K562 (cell line): ENCODE measurements around the gene PRKAA1. TPM values are rescaled to one million over a fixed set of nuclear protein-coding genes. Genes with fewer than 3 reads are reported as not detected.

ENCODE experiments used
- ATAC-seq: fragments of 200-7000 bp; cut with Tn5 transposase; 3 replicates; pipeline ENCODE4 v1.9.1; 2020; ENCODE audit warnings: moderate library complexity
- BruUV-seq: library from RNA; stranded (reverse); fragments of 400-500 nt; replicated peaks from 2 replicates; lab custom pipeline; 2021; lab: Mats Ljungman, UMichigan
- CTCF ChIA-PET: fragments of 300-600 bp; formaldehyde crosslinking; extraction: SDS; loops from one replicate; lab custom pipeline; 2021; ENCODE audit warnings: low intra/inter-chr PET ratio; lab: Yijun Ruan, JAX
- POLR2A ChIA-PET: fragments of 300-600, 350-650 bp; sonication (Branson Sonifier 250); formaldehyde crosslinking; extraction: SDS; loops from one replicate; lab custom pipeline; 2021; ENCODE audit warnings: antibody characterized with exemption, inconsistent platforms; lab: Yijun Ruan, JAX
- DNase-seq, 4 experiments: peaks; one replicate each; pipeline versions ENCODE4 v3.0.0 to v3.0.0-alpha.2; 2011 to 2018; ENCODE audit warnings: low spot score in 3 of 4, mixed read lengths in 3 of 4; ENCODE audit errors: extremely low read depth in 1 of 4
- FAIRE-seq: peaks from 2 replicates; lab custom pipeline; 2011; peaks lifted over from hg19 to GRCh38; lab: Jason Lieb, UNC
- H2AFZ ChIP-seq: 2 replicates; pipeline ENCODE4 v1.6.0; 2011; ENCODE audit warnings: low read depth, low read length, control low read depth, inconsistent platforms
- H3K27ac ChIP-seq: fragments of 200-600 bp; 3 replicates; pipeline ENCODE4 v1.8.0; 2011; ENCODE audit warnings: low read depth, mild to moderate bottlenecking, control low read depth, inconsistent platforms, low read length, moderate library complexity, mixed read lengths; ENCODE audit errors: extremely low read depth
- H3K27me3 ChIP-seq, 2 experiments: fragments of 300-600 bp in 1 of 2; 2 replicates in 1 of 2; 3 replicates in 1 of 2; pipeline versions ENCODE4 v1.6.0 to v1.8.0; 2011; ENCODE audit warnings: inconsistent platforms in 2 of 2, low read length in 2 of 2, mild to moderate bottlenecking in 1 of 2, mixed read lengths in 1 of 2, moderate library complexity in 1 of 2; ENCODE audit not compliant: control insufficient read depth in 2 of 2, insufficient read depth in 2 of 2
- H3K36me3 ChIP-seq: fragments of 300-600 bp; 3 replicates; pipeline ENCODE4 v1.8.0; 2011; ENCODE audit warnings: mild to moderate bottlenecking, low read length, inconsistent platforms; ENCODE audit not compliant: control insufficient read depth, insufficient read depth
- H3K4me1 ChIP-seq, 2 experiments: fragments of 200-600 bp in 1 of 2; replicated peaks in 1 of 2; 2 replicates in 1 of 2; 3 replicates in 1 of 2; pipeline versions ENCODE4 v1.5.1 to v1.8.0; 2011; ENCODE audit warnings: inconsistent platforms in 2 of 2, low read length in 2 of 2, mild to moderate bottlenecking in 1 of 2, mixed read lengths in 1 of 2, moderate library complexity in 1 of 2; ENCODE audit not compliant: control insufficient read depth in 2 of 2, insufficient read depth in 2 of 2
- H3K4me2 ChIP-seq: 2 replicates; pipeline ENCODE4 v1.6.1; 2011; ENCODE audit warnings: low read length, control low read depth, inconsistent platforms, mixed read lengths; ENCODE audit not compliant: insufficient read depth
- H3K4me3 ChIP-seq: fragments of 200-600 bp; sonication (generic), shearing (Covaris generic); 2 replicates; pipeline ENCODE4 v1.5.1; 2016; ENCODE audit warnings: control low read depth, inconsistent platforms
- H3K79me2 ChIP-seq: fragments of 200-600 bp; 3 replicates; pipeline ENCODE4 v1.8.0; 2011; ENCODE audit warnings: low read length, inconsistent platforms; ENCODE audit not compliant: control insufficient read depth, insufficient read depth
- H3K9ac ChIP-seq, 2 experiments: 2 replicates each; pipeline versions ENCODE4 v1.6.0 to v1.6.1; 2011; ENCODE audit warnings: low read depth in 2 of 2, low read length in 2 of 2, control low read depth in 1 of 2, inconsistent platforms in 1 of 2, mild to moderate bottlenecking in 1 of 2, mixed read lengths in 1 of 2; ENCODE audit not compliant: insufficient read depth in 1 of 2
- H3K9me1 ChIP-seq: one replicate; pipeline ENCODE4 v1.6.0; 2011; ENCODE audit warnings: inconsistent platforms, mild to moderate bottlenecking, low read length, moderate library complexity; ENCODE audit not compliant: control insufficient read depth, insufficient read depth
- H3K9me3 ChIP-seq: replicated peaks from 2 replicates; pipeline ENCODE4 v1.5.1; 2011; ENCODE audit warnings: low read depth, low read length, inconsistent platforms; ENCODE audit not compliant: control insufficient read depth, insufficient read depth
- H4K20me1 ChIP-seq: replicated peaks from 2 replicates; pipeline ENCODE4 v1.6.1; 2011; ENCODE audit warnings: low read length, inconsistent platforms, mixed read lengths; ENCODE audit not compliant: control insufficient read depth, insufficient read depth
- ATF2 ChIP-seq: sonication (generic); formaldehyde crosslinking; IDR thresholded peaks from 2 replicates; pipeline ENCODE4 v1.8.1; 2022; ENCODE audit warnings: missing genetic modification reagents
- CHCHD3 ChIP-seq: fragments of 250-450 bp; sonication (Bioruptor Pico); IDR thresholded peaks from 2 replicates; pipeline ENCODE4 v2.1.2; 2022; ENCODE audit warnings: mild to moderate bottlenecking
- YY1 ChIP-seq, 3 experiments: IDR thresholded peaks; 2 replicates each; pipeline ENCODE4 v1.6.1; 2011; ENCODE audit warnings: low read length in 2 of 3, mild to moderate bottlenecking in 2 of 3, moderate library complexity in 2 of 3, borderline replicate concordance in 1 of 3, control low read depth in 1 of 3, low read depth in 1 of 3; ENCODE audit not compliant: insufficient read depth in 3 of 3, insufficient replicate concordance in 2 of 3, control insufficient read depth in 1 of 3, insufficient read length in 1 of 3; ENCODE audit errors: extremely low read depth in 1 of 3
- ZFP1 ChIP-seq: fragments of 450-650 bp; formaldehyde crosslinking; IDR thresholded peaks from 2 replicates; pipeline ENCODE4 v1.4.0; 2020; ENCODE audit warnings: mild to moderate bottlenecking, mixed read lengths
- ZNF274 ChIP-seq: IDR thresholded peaks from 2 replicates; pipeline ENCODE4 v1.6.1; 2011; ENCODE audit warnings: low read depth, mild to moderate bottlenecking, low read length, moderate library complexity, borderline replicate concordance
- in situ Hi-C: fragments of 300-500 bp; cut with MboI; formaldehyde crosslinking; loops from 4 replicates; pipeline ENCODE4 v1.15.0; 2018; ENCODE audit warnings: inconsistent platforms, mixed read lengths
- intact Hi-C: fragments of 100-400 bp; cut with micrococcal nuclease; formaldehyde crosslinking; loops from 2 replicates; pipeline ENCODE4 v1.14.2; 2022
- polyA plus RNA-seq, 8 experiments: library from polyadenylated mRNA; depleted of rRNA in 4 of 8; stranded (reverse) in 5 of 8; unstranded in 3 of 8; fragments of >200 nt; fragmentation: Nextera tagmentation in 2 of 8; fragmentation: Illumina TruSeq in 1 of 8; extraction: Ambion mirVana in 2 of 8; extraction: Trizol in 1 of 8; gene quantifications; 2 replicates each; pipeline versions ENCODE4 v1.2.1 to v1.2.3, GENCODE V29; 2011 to 2014; ENCODE audit warnings: inconsistent platforms in 1 of 8, missing spikeins in 1 of 8
- total RNA-seq, 7 experiments: library from RNA; depleted of rRNA in 6 of 7; stranded (reverse); fragments of >200 nt in 6 of 7; fragmentation: Illumina TruSeq in 2 of 7; extraction: Trizol in 2 of 7; gene quantifications; 2 replicates each; pipeline versions ENCODE4 v1.2.1 to v1.2.3, GENCODE V29; 2011 to 2021; ENCODE audit warnings: low replicate concordance in 1 of 7

The PRKAA1 gene
- total and polyA plus RNA-seq, 9 of the 15 experiments (the other 6 are each of a cell fraction or from before 2014, with no cell fraction given) = 24.5 to 84.0 (median 51.4) TPM

GRCh38 chr5:40781843-40782409, 16.2 kb downstream of the PRKAA1 start:
- Histone ChIP-seq H3K9ac (no peak overlapping the region), H3K4me3 (no peak overlapping the region), H4K20me1 (peaks cover 10% of the 10 kb centered on the region), H3K36me3 (peaks cover 6% of the 10 kb centered on the region; the same call in 2 of the 3 replicates), H3K9me3 (no peaks in the 10 kb centered on the region), H3K27ac (no peak overlapping the region), H3K4me1 (peaks cover 0 to 3% of the 10 kb centered on the region in 2 experiments; a peak in 1 of 5 replicates), H3K4me2 (no peak overlapping the region), H3K9me1 (no peaks in the 10 kb centered on the region), H2AFZ (no peak overlapping the region), H3K27me3 (no peaks in the 10 kb centered on the region), H3K79me2 (peaks cover 90% of the 10 kb centered on the region)
- ChIA-PET CTCF (no interaction called here), POLR2A (interaction anchor here (0.8 to 0.9 kb wide), 2 partner anchors 9 to 53 kb away, joined by 4 read pairs; partner anchors contain the start of gene RPL37)
- TF ChIP-seq ZNF274 (no peak), CHCHD3 (CRISPR knock-in tag) (no peak), ATF2 (CRISPR knock-in tag) (no peak), ZFP1 (CRISPR knock-in tag) (peak; percentile 62; the same call in 1 of the 2 replicates), YY1 (IDR thresholded peaks at IDR 0.05; ENCODE audit: borderline replicate concordance in 1 of 3, control insufficient read depth in 1 of 3, extremely low read depth in 1 of 3, insufficient read depth in 3 of 3, insufficient read length in 1 of 3, insufficient replicate concordance in 2 of 3, low read depth in 1 of 3, low read length in 2 of 3) (no peak)
- ATAC-seq = no peak; the same call in 2 of the 3 replicates
- no peak for DNase-seq
- in situ Hi-C loops = no loop called here
- BruUV-seq = no TSS peak
- FAIRE-seq = no peak
- intact Hi-C loops = no loop called here
